HG03045 (cell line): Measurements from ENCODE around the gene SMAD2.

Experiments
- ATAC-seq: cut with Tn5 transposase; IDR thresholded peaks from one replicate; pipeline ENCODE4 v1.9.1; 2021; ENCODE audit warnings: mild to moderate bottlenecking, moderate library complexity; ENCODE audit not compliant: unreplicated experiment

The SMAD2 gene

DNA sequence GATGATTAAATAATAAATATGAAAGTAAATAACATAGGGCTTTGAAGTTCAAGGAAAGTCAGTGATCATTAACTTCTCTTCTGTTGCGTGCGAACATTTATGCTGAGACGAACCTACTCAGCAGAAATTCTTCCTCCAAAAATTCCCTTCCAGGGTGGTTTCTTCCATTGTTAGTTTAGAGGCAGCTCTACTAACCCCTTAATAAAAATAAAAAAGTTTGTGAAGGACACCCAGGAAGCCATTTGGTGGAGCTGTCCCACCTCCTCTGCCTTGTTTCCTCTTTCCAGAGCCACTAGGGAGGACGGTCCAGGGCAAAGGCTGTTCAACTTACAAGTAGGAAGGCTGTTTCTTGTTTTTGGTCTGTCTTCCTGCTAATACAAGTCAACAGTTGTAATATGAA lies 2.1 kb upstream of the SMAD2 start:
- ATAC-seq, result no peak

DNA sequence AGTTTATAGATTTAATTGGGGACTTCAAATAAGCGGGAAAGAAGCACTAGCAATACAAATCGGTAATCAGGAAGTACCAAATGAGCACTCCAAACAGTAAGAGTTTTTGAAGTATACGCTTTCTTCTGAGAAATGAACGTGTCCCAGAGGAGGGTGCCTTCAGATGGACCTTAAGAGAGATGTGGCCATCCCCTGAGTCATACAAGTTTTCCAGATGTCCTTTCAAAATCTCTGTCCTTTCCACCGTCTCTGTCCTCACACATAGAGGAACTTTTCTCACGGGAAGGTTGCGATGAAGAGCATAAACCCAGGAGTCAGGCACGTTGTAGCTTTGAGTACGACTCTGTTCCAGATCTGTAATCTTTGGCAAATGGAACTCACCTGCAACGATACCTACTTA lies 1.7 kb upstream of the SMAD2 start:
- ATAC-seq, result no peak

DNA sequence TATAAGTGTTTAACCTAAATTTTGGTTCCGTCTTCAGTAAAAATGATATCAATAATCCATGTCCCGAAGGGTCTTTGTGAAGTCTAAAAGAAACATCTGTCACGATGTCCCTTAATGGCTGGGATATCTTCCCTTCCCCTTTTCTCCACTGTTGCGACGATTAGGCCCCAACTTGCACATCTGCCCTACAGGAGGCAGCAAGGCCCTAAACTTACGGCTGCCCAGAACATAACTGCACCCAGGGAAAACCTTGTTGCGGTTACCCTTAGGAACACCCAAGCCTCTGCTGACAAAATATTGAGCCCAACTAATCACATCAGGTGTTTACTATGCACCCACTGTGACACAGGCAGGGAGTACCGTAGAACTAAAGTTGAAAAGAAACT lies 1.3 kb upstream of the SMAD2 start:
- ATAC-seq, result no peak

DNA sequence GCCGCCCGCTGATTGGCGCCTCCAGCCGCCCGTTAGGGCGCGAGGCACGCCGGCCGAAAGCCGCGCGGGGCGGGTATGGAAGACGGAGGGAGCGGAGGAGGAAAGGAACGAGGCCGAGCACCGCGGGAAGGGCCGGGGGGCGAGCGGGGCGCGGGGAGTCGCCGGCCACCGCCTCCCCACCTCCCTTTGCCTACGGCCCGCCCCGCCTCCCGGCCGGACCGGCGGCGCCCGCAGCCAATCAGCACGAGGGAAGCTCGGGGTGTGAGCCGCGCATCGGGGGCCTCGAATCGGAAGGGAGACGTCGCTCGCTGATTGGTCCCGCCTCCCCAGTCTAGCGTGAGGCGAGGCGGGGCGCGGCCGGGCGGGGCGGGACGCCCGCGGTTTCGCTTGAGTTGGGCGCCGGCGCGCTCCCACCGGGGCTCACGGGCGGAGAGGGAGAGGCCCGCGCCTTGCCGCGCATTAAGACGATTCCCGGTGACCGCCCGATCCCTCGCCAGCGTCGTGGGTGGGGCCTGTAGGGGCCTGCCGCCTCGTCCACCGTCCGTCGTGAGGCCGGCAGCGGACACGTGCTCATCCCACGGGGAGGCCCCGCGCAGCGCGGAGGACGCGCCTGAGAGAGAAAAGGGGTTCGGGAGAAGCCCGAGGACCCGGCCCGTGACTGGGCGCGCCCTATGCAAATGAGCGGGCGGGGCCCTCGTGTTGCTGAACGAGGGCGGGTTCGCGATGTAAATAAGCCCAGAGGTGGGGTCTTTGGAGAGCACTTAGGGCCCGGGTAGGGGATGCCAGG lies 665 bp upstream of the SMAD2 start:
- ATAC-seq, result peak; percentile 92

DNA sequence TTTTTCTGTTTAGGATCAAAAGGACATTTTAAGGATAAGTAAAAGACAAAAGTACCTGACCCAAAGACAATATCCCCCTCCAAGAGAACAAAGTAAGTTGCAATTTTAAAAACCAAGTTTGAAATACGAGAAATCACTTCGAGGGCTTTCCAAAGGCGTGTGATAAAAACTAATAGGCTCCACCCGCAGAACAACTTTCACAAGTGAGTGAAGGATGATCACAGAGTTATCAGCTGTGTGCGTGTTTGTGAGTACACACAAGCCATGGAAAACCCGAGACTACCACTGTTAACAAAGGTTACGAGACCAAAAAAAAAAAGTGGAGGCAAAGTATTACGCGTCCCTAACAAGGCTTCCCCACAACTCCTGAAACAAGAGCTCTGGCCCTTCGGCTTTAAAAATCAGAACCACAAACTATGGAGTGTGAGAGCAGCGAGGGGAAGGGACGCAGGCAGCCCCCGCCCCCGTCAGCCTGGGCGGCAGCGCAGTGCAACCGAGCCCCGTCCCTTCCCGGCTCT lies 719 bp downstream of the SMAD2 start:
- ATAC-seq, result no peak

DNA sequence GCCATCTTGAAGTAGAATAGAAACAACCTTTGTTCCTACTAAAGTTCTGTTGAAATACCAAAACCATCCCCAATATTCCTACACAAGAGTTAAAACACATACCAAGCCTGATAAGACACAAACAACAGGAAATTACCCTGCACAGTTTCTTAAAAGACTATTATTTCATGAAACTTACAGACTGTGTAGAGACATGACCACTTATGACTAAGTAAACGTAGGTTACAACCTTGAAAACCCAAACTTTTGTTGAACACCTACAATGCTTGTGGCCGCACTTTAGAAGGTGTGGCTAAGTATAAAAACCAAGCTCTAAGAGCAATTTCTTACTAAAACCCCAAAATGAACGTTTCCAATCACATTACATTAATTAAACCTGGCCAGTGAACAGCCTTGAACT lies 2.0 kb downstream of the SMAD2 start:
- ATAC-seq, result no peak

DNA sequence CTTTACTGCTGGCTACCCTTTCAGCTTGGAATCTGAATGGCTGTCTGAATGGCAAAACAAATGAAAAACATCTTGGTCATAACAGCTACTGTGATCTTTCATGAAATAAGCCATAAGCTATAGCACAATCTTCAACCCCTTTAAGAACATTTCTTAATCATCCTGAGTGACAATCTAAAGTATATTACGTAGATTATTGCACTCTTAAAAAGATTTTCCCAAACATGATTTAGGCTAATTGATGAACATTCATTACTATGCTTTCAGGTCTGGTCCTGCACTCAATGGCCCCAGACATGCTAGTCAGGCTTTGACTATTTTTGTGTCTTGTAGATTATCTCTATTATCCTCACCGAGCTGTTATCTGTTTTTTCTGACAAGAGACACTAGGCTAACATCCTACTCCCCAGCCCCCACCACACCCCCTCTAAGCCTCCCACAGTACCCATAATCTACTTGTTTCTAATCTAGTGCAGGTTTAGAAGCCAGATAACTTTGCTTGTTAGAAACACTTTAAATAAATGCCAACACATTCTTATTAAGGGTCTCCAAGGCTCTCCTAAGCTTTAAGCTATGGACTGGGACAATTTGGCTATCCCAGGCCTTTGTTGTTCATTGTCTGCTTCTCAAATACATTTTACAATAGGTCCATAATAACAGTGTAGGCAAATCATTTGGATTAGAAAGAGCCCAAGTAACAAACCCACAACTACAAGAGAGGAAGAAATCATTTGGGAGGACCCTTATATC lies 4.2 kb downstream of the SMAD2 start:
- no peak for ATAC-seq

DNA sequence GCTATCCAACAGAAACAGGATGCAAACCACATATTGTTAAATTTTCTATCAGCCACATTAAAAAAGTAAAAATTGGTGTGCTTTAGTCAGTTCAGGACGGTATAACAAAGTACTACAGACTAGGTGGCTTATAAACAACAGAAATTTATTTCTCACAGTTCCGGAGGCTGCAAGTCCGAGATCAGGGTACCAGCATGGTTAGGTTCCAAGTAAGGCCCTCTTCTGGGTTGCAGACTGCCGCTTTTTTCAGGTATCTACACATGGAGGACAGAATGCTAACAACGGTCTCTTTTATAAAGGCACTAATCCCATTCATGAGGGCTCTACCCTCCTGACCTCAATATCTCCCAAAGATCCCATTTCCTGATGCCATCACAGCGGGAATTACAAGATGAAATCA lies 10.5 kb downstream of the SMAD2 start:
- no peak for ATAC-seq

DNA sequence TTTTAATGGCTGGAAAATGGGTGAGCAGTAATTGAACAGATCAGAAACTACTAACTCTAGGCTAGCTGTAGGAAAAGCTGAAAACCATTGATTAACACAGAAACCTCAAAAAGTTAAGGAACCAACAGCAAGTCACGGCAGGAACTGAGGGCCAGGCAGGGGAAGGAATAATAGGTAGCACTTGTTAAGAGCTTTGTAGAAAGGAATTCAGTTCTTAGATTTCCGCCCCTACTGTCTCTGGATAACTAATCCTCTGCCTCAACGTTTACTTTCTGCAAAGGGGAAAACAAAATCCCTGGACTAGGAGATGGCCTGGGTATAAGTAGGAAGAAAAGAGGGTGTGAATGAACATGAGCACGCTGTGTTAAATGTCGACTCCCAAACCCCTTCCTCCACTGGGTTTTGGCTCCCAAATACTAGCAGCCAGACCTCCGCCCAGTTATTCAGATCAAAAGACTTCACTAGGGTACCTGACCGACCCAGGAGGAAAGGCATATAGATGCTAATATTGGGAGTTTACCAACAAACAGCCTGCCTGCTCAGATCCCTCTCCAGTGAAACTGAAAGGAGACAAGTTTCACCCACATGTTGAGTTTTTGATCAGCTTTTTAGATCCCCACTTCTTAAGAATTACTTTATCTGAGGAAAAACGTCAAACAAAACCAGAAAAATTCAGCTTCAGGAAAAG lies 12.4 kb downstream of the SMAD2 start:
- ATAC-seq, result no peak

DNA sequence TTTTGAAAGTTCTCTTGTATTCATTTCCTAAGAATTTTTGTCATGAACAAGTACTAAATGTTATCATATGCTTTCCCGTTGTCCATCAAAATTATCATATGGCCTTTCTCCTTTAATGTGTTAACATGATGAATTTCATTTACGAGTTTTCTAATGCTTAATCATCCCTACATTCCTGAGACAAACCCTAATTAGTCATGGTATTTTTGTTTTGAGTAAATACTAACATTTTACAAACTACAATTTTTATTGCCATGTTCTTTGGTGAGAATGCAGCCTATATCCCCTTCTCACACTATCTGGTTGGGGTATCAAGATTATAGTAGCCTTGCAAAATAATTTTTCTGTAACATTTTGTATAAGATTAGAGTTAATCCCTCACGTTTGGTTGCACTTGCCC lies 14.5 kb downstream of the SMAD2 start:
- ATAC-seq, result no peak

DNA sequence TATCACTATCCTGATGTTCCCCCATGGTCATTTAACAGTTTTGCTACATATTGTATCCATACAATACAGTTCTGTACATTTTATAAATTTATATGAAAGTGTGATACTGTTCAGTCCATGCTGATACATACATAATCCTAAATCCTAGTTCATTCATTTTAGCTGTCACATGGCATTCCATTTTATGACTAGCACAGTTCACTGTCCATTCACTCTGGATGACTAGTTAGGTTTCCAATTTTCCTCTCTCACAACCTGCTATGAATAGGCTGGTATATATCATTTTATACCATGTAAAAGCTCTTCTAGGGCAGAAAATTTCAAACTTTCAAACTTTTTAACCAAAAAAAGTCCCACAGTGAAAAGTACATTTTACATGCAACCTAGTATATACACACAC lies 15.2 kb downstream of the SMAD2 start:
- ATAC-seq, result no peak

DNA sequence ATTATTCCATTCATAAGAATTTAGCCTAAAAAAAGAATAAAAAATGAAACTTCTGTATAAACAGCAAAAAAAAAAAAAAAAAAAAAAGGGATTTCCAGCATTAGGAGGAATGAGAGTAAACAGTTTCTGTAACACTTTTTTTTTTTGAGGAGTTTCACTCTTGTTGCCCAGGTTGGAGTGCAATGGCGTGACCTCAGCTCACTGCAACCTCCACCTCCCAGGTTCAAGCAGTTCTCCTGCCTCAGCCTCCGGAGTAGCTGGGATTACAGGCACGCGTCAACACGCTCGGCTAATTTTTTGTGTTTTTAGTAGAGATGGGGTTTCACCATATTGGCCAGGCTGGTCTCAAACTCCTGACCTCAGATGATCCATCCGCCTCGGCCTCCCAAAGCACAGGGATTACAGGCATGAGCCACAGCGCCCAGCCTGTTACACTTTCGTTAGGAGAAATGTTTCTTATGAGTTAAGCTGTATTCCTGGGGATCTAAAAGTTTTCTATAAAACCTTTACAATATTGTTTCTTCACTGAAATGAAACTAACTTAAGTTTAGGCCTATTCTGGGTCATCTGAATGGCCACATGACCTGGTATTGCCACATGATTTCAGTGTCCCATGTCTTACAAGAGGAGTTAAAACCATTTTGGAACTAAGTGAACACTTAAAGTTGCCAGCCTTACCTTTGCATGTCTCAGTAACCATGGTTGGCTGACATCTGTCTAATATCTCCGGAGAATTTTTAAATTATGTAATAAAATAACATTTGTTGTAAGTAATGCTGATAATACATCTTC lies 17.5 kb downstream of the SMAD2 start:
- ATAC-seq, result no peak

DNA sequence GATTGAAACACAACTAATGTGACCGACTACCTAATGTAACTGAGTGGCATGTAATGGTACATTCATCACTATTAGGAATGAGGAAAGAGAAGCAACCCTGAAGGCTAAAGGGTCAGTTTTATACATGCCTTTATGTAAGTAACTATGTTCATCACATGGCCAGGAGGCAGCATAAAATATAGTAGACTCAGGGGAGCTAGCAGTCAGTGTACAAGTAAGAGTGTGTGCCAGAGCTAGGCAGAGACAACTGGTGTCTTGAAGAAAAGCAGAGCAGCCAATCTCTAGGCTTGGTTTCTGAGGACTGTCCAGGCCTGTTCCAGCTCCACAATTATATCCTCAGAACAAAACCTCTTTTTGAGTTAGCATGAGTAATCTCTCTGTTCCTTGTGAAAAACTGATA lies 18.1 kb downstream of the SMAD2 start:
- no peak for ATAC-seq

DNA sequence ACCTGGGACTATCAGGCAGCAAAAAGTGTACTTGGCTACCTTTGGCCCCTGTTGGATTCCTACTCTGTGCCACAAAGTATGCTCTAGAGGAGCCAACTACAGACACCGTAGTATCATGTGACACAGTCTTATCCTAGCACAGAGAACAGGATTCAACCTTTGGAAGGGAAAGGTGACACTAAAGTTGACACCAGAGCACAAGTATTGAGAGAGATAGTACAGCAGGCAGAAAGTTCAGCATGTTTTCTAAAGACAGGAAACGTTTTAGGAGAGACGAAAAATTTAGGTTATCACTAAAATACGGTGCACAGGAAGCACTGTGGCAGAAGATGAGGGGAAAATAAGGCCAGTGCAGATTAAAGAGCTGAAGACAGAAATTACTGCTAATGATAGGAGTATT lies 18.6 kb downstream of the SMAD2 start:
- no peak for ATAC-seq

DNA sequence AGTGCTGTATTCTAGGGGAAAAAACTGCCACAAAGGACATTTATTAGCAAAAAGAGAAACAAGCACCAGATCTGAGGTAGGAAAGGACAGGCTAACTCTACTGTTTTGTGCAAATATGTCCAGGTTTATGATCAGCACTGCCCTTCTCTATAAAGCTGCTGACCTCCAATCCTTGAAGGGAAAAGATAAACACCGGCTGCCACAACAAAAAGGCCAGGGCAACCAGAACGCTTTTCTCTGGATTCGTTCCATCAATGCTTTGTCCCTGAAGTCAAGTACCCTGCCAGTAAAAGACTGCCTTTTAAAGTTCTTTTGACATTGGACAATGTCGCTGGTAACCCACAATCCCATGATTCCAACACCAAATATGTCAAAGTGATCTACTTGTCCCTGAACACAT lies 21.0 kb downstream of the SMAD2 start:
- no peak for ATAC-seq

DNA sequence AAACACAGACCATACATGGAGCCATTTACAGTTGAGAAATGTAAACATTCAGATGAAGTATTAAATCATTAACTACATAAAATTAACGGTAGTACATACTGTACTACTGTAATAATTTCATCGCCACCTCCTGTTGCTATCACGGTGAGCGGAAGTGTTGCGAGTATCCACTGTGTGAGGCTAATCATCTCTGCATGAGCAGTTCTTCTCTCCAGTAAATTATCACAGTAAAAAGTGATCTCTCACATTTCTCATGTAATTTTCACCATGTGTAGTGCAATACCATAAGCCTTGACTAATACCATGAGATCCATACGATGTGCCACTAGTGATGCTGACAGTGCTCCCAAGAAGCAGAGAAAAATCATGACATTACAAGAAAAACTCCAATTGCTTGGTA lies 21.9 kb downstream of the SMAD2 start:
- ATAC-seq, result no peak

DNA sequence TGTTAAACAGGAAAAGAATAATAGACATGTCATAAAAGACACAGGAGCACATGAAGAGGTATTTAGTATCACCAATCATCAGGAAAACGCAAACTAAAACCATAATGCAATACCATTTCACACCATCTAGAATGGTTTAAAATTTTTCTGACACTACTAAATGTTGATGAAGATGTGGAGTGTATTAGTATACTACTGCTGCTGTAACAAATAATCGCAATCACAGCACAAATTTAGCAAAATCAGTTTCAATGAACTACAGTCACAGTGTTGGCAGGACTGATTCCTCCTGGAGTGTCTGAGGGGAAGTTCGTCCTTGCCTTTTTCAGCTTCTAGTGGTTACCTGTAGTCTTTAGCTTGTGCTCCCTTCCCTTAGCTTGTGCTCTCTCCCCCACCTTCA lies 24.1 kb downstream of the SMAD2 start:
- no peak for ATAC-seq

DNA sequence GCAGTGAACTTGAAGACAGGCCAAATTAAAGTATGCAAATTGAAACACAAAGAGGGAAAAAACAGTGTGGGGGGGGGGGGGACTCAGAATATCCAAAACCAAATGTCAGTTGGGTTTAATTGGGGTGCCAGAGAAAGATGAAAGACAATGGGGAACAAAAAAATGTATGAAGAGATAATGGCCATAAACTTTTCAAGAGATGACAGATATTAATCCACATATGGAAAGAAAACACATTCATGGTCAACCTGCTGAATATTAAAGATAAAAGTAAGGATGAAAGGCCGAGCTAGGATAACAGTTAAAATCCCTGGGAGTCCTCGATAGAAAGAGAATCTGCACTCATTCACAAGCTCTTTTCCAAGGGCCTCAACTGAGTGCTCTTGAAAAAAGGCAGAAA lies 26.6 kb downstream of the SMAD2 start:
- no peak for ATAC-seq

DNA sequence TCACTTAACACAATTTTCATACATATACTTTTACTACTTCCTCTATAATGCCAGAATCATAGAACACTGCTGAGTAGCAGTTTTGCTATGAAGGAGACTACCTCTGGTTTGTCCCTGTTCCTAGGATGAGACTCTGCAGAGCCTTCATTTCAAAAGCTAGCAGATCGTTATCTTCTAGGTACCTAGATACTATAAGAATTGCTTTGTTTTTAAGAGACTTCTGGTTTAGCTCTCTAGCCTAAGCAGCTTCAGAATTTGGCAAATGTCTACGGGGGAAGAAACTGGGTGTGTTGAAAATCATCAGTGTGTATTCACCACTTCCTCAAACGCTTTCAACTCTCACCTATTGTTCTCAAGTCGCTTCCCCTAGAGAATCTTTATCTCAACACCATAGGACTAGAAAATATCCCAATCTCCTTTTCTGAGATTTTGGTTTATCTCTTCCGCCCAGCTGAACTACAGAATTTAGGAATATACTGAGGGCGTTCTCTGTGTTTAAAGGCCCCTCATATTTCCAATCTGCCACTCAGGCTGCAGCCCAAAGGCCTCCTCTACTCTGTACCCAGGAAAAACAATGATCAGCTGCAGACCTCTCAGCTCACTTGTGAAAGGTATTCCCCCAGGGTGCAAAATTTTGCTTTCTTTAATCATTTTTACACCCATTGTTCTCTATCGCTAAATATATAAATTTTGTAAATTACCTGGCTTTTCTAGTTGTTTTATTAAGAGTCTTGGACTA lies 28.7 kb downstream of the SMAD2 start:
- ATAC-seq, result peak; percentile 83

DNA sequence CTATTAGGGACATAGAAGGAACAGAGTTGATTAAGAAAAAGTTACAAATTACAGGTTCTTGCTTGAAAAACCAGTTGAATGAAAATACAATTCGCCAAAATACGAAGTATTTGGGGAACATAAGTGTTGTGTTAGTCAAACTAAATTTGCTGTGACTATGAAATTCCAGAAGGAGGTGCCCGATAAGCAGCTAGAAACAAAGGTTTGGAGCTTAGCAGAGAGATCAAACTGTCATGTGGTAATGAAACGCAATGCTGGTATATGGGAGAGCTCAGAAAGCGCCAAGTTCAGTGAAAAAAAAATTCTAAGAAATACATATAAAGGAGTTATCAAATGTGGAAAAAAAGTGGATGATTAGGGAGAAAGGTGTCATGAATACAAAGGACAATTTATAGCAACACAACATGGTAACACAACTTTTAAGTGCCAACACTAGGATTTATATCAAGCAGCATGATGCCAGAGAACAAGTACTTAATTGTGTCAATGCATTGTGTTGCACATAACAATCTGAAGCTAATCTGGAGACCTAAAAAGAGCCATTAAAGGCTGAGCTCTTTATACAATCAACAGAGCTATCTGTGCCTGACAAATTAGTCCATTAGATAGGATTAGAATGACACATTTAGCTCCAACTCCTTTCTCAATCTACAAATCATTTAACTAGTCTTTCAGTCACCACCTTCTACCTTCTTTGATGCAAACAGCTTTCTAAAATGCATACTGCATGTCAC lies 31.2 kb downstream of the SMAD2 start:
- ATAC-seq, result no peak
